ENCODE results near the gene PLOD3.

DNA sequence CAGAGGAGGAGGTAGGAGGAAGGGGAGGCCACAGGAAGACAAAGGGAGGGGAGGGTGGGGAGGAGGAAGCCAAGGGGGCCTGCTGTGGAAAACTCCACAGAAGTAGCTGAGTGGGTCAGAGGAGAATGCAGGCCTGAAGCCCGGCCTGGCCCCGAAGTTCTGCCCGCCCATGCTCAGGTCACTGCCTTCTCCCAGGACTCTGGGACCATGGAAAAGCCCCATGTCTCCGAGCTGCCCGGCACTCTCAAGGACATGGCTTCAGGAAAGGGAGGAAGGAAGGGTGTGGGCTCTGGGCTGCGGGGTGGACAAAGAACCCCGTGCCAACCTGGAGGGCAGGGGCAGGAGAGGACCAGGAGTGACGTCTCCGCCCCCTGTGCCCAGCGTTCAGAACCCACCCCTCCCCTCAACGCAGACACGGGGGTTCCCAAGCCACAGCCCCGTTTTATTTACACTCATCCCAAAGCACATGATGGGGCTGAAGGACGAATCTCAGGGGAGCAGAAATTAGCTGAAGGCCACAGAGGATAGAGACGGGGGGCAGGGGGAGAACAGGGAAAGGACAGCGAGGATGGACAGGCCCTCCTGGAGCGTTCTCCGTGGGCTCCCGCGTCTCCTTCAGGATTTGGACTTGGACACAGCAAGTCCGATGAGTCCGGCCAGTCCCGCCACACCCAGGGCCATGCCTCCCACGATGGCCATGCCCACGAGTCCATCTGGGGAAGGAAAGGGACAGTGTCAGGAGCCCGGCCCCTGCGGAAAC is 22.0 kb upstream of the PLOD3 start:
- TF ChIP-seq YY1 (IDR thresholded peaks at IDR 0.05; ENCODE audit: low read depth): no peak
- TF ChIP-seq, protein P1, sequence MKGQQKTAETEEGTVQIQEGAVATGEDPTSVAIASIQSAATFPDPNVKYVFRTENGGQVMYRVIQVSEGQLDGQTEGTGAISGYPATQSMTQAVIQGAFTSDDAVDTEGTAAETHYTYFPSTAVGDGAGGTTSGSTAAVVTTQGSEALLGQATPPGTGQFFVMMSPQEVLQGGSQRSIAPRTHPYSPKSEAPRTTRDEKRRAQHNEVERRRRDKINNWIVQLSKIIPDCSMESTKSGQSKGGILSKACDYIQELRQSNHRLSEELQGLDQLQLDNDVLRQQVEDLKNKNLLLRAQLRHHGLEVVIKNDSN (IDR thresholded peaks at IDR 0.05): no peak
- no peak for TF ChIP-seq EGR1 (IDR thresholded peaks at IDR 0.05)
- no peak for TF ChIP-seq CEBPB (IDR thresholded peaks at IDR 0.05)
- no peak for TF ChIP-seq TCF12 (IDR thresholded peaks at IDR 0.05; ENCODE audit: low read depth)
- no peak for TF ChIP-seq NFIC (IDR thresholded peaks at IDR 0.05)
- no peak for TF ChIP-seq RAD21 (IDR thresholded peaks at IDR 0.05; ENCODE audit: low read depth)
- TF ChIP-seq EP300 (IDR thresholded peaks at IDR 0.05; ENCODE audit: borderline replicate concordance): no peak
- no peak for TF ChIP-seq ZBTB7A (IDR thresholded peaks at IDR 0.05; ENCODE audit: low read depth)
- TF ChIP-seq, protein P2, sequence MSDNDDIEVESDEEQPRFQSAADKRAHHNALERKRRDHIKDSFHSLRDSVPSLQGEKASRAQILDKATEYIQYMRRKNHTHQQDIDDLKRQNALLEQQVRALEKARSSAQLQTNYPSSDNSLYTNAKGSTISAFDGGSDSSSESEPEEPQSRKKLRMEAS (IDR thresholded peaks at IDR 0.05): no peak
- TF ChIP-seq TAF1 (IDR thresholded peaks at IDR 0.05; ENCODE audit: low read depth): no peak
